Measurements from ENCODE around the gene AKT2.
A peak's percentile ranks its signal among the peaks of the same experiment; 100 is the strongest.
"Not testable (repeated sequence)": the region's sequence is repeated elsewhere in the genome, so short reads cannot be mapped to it uniquely, and the experiment has no call there.

AKT2 gene

GRCh38 chr19:40232949-40233810 is 52.0 kb downstream of the AKT2 start:
- DNase-seq, result no peak

GRCh38 chr19:40232479-40232878 is 52.7 kb downstream of the AKT2 start:
- no peak for DNase-seq

DNA sequence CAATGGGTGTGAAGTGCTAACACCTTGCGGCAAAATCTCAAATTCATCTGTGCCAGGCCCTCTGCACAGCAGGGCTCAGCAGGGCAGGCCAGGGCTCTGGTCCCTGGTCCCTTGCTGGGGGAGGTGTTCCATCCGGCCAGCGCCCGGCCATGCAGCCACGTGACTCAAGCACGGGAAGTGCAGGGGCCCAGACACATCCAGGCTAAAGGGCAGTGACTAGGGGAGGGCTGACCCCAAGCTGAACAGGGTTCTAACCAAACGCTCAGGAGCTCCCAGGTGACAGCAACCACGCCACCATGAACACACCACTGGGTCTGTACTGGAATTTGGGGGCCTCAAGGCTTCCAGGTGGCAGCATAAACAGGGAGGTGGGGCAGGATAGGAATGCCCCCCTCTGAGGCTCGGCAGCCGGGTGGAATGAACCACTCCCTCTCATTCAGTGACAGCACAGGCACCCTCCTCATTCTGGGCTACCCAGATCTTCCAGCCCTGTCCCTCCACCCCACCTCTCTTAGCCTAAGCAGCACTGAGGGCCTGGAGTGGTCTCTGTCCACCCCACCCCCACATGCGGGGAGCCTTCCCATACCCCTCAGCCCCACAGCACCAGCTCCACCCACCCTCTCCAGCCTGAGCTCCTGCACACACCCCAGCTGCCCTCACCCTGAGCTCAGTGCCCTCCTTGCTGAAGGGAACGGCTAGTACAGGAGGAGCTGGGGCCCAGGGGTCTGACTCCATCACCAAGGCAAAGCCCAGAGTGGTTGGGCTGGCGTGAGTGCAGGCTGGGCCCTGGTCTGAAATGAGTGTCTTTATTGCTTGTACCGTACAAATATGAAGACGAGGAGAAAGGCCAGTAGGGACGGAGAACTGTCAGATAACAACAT is 53.4 kb downstream of the AKT2 start:
- no peak for DNase-seq

DNA sequence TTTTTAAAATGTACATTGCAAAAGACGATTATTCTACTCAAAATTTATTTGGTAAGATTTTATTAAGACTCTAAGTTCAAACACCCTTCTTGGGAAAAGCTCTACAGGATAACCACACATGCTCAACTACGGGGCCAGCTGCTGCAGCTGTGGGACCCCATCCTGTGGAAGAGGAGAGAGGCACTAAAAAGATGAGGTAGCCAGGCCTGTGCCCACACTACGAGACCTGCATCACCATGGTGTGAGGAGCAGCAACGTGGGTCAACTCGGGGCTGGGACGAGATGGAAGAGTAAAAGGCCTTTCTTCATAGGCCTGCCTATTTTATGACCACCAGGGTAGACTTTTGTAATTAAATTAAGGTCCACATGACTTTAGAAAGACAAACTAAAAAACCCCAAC is 54.1 kb downstream of the AKT2 start:
- no peak for DNase-seq

DNA sequence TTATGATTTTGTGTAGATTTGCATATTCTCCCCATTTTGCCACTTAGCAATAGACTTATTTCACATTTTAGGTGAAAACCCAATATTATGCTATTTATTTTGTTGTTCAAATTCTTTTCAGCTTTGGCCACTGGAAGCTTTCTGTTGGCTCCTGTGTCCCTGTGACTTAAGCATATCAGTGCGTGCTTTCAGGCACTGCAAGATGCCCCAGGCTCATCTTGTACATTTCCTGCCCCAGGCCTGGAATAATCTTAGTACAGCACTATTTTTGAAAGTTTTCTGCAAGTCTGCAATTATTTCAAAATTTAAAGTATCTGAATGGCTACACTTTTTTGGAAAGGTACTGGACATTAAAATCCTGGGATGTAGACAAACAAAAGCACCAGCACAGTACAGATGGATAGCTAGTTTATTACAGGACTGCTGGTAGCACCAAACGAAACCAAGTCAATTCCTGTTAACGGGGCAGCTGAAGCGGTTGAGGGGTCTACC is 55.2 kb downstream of the AKT2 start:
- DNase-seq, result no peak

DNA sequence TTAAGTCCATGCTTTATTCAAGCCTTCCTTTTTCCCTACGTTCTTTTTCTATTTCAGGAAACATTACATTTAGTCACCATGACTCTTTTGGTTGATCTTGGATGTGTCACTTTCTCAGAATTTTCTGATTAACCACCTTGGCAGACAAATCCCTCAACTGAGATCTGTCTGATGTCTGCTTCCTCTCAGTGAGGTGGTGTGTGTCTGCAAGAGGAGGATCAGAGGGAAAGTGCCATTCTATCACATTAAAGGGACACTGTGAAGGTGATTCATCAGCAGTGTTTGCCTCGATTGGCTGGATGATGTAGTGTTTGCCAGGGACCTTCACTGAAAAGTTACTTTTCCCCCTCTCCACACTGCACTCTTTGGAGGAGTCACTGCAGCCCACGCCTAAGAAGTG is 55.7 kb downstream of the AKT2 start:
- DNase-seq, result no peak

GRCh38 chr19:40228863-40229262 is 56.3 kb downstream of the AKT2 start:
- DNase-seq, result no peak

DNA sequence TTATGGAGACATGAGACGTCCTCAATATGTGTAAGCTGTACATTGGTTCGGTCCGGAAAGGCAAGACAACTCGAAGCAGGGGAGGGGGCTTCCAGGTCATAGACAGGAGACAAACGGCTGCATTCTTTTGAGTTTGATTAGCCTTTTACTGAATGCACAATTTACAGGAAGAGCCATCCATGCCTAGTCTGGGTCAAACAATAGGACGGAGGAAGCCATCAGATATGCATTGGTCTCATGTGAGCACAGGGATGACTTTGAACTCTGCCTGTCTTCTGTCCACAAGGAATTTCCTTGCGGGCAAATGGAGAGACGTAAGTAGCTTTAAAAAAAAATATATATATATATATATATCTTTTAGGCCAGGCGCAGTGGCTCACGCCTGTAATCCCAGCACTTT is 56.8 kb downstream of the AKT2 start:
- DNase-seq, result no peak

DNA sequence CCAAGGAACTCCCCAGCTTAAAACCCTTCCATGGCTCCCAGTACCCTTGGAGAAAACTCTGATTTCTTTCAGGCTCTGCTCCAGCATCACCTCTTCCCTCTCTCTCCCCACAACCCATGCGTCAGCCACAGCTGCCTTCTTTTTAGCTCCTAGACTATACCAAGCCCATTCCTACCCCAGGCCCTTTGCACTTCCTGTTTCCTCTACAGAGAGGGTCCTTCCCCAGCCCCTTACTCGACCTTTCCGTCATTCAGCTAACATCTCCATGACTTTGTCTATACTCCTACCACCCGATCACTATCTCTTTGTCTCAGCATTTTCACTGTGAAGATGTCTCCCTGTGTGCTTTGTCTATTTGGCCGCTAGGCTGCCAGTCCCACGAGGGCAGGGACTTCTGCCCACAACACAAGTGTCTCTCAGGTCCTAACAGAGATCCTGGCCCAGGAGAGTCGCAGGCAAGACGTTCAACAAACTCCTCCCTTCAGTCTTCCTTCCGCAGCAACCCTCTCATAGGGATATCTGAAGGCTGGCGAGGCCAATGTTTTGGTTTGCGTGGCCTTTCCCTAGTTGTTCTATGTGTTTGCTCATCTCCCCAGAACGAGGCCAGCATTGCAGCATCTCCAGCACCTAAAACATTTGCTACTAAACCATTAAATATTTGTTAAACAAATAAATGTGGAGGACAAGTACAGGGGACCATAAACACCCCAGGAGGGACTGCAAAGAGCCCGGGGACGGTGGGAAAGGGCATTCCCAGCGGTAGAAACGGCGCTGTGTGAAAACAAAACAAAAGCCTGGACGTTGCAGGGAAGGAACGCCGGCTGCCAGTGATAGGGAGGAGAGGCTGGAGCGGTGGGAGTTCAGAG is 59.5 kb downstream of the AKT2 start:
- DNase-seq, result no peak

DNA sequence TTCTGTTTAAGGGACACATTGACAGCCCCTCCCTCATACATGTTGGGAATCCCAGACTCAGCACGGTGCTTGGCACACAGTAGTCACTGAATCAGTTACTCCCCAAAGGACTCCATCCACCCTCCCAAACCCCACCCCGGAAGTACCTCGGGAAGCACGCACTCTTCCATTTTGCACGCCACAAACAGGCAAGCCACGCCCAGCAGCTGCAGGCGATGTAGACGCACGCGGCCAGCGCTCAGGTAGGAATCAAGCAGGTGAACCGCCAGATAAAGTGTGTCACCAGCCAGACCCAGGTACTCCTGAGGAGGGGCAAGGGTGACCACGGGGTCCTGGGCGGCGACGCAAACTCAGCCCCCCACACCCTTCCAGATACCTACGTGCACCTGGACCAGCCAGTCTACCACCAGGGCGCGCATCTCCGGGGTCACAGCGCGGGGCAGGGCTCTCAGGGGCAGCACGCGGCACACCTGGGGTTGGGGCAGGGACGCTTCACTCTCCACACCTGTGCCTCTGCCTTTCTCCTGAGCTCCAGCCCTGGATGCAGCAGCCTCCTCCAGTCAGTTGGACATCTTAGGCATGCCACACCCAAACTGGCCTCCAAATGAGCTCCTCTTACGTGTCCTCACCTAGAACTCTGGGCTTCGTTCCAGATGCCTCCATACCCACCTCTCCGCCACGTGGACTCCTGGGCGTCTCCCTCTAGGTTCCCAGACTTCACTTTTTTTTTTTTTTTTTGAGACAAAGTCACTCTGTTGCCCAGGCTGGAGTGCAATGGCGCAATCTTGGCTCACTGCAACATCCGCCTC is 60.6 kb downstream of the AKT2 start:
- DNase-seq, result no peak

GRCh38 chr19:40223135-40223822 is 61.9 kb downstream of the AKT2 start:
- no peak for DNase-seq

DNA sequence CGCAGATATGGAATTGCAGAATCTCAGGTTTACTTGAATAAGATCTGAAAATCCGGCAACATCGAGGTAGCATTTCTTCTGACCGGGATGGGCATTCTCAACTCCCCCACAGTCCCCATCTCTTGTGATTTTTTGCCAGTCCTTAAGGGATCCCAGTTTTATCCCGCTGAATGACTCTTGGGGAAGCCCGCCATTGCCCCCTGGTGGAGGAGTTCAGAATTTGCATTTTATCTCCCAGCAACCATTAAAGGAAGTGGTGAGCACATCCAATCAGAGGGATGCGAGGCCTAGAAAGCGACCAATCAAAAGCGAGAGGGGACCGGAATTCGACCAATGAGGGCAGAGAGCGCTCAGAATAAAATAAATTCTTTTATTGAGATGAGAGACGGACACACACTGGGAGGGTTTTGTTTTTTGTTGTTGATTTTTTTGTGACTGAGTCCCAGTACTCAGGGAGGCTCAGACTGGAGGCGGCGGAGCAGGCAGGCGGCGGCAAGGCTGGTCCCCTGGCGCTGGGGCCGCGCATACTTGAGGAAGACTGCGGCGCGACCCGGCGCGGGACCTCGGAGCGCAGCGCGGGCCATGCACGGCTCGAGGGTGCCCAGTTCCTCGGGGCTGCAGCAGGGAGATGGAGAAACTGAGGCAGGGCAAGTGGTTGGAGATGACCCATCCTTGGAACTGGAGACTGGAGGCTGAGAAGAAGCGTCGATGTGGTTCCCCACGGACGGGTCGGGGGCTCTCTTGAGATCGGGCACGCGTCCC is 63.1 kb downstream of the AKT2 start:
- peak; percentile 9 for DNase-seq

- DNase-seq, result no peak
These were observed 64.5 kb downstream of the AKT2 start for GRCh38 chr19:40220674-40221073.

GRCh38 chr19:40219721-40220276 is 65.3 kb downstream of the AKT2 start:
- DNase-seq, result no peak

DNA sequence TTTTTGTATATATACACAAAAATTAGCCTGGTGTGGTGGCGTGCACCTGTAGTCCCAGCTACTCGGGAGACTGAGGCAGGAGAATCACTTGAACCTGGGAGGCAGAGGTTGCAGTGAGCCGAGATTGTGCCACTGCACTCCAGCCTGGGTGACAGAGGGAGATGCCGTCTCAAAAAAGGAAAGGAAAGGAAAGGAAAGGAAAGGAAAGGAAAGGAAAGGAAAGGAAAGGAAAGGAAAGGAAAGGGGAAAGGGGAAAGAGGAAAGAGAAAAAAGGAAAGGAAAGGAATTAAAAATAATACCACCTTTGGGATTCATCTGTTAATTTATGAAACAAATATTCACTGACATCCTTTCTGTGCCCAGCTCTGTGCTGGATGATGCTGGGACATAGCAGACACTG is 66.1 kb downstream of the AKT2 start:
- not testable (repeated sequence) for DNase-seq

- DNase-seq, result no peak
These were observed 66.9 kb downstream of the AKT2 start, which contains the start of gene TTC9B for GRCh38 chr19:40217934-40218890. TTC9B (minus strand) TSS chr19:40218384; CDS start chr19:40218381, 3 bp downstream.

DNA sequence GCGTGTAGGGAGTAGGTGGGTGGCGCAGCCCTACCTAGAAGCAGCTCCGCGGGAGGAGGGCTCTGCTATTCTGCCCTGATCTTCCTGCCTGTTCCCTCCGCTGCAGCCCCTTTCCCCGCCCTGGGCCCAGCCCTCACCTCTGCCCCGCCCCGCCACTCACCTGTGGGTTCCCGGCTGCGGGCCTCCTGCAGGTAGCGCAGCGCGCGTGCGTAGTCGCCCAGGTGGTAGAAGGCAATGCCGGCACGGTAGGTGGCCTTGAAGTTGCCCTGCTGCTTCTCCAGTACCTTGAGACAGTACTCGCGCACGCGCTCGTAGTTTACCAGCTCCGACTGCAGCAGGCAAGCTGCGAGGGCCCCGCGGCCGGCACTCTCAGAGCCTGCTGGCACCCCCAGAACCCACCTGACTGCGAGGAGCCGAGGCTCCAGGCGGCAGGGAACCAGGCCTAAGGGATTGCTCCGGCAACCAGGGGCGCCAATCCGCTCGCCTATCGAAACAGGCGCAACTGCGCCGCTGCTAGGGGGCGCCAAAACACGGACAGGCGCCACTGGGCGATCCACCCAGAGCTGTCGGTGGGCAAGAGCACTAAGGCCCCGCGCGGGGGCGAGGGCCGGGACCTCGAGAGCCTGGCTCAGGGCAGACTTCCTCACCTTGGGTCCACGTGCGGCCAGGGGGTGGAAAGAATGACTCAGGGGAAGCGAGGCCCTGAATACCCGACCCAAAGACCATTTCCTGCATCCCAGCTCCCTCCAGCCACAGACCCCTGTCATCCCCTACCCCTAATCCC is 67.9 kb downstream of the AKT2 start:
- DNase-seq, result no peak

DNA sequence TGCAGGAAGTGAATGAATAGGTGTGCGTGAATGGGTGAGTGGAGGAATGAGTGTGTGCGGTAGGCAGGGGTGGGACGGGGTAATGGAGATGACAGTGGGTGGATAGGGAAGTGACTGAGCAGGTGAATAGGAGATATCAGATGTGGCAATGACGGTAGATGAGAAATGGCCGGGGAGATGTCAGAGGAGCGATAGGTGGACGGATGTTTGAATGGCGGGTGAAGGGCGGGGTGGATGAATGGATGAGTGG is 68.4 kb downstream of the AKT2 start:
- no peak for DNase-seq

Measured in SIG-M5 (cell line).